Breast epithelium (tissue), 4 donors: ENCODE results near the gene KIF26B. TPM values are rescaled to one million over a fixed set of nuclear protein-coding genes. Genes with fewer than 3 reads are reported as not detected.

Source experiments
- DNase-seq, 2 donors: peaks; one replicate each; pipeline ENCODE4 v3.0.0-alpha.2; 2019; ENCODE audit warnings: low spot score in 2 of 2
- H3K27ac ChIP-seq, 2 donors: fragments of 200-600 bp; sonication (generic) in 1 of 2; one replicate each; pipeline ENCODE4 v1.5.1; 2016 to 2019; ENCODE audit warnings: mild to moderate bottlenecking in 1 of 2
- H3K27me3 ChIP-seq, 2 donors: fragments of 200-600 bp; sonication (generic) in 1 of 2; one replicate each; pipeline versions ENCODE4 v1.5.1 to v1.6.0; 2017 to 2019; ENCODE audit warnings: control low read depth in 1 of 2, mild to moderate bottlenecking in 1 of 2
- H3K36me3 ChIP-seq: fragments of 200-600 bp; one replicate; pipeline ENCODE4 v1.5.1; 2019
- H3K4me1 ChIP-seq, 2 donors: fragments of 200-600 bp; sonication (generic); one replicate each; pipeline ENCODE4 v1.5.1; 2016 to 2019; ENCODE audit warnings: control low read depth in 1 of 2
- H3K4me3 ChIP-seq, 3 donors: fragments of 200-600 bp; sonication (generic); 1 replicate in 2 of 3; 2 replicates in 1 of 3; pipeline ENCODE4 v1.5.1; 2016 to 2019; ENCODE audit warnings: mild to moderate bottlenecking in 3 of 3, moderate library complexity in 2 of 3
- H3K9me3 ChIP-seq, 2 donors: fragments of 200-600 bp; sonication (generic) in 1 of 2; one replicate each; pipeline ENCODE4 v1.5.1; 2016 to 2019; ENCODE audit warnings: control low read depth in 1 of 2
- POLR2A ChIP-seq: fragments of 450-650 bp; IDR thresholded peaks from one replicate; pipeline ENCODE4 v1.6.1; 2016; ENCODE audit warnings: antibody characterized with exemption, mild to moderate bottlenecking, moderate library complexity
- POLR2AphosphoS5 ChIP-seq, 3 donors: sonication (generic); formaldehyde crosslinking; IDR thresholded peaks; one replicate each; pipeline ENCODE4 v1.6.1; 2017; ENCODE audit warnings: antibody characterized with exemption in 3 of 3
- intact Hi-C: fragments of 100-400 bp; cut with DNase I; formaldehyde crosslinking; loops from one replicate; pipeline ENCODE4 v1.15.1; 2023; ENCODE audit warnings: low total_unique reads
- total RNA-seq, 3 donors: library from RNA; depleted of rRNA; stranded (reverse); fragments of >200 nt; gene quantifications; one replicate each; pipeline ENCODE4 v1.1.0, GENCODE V29; 2016
- TF ChIP-seq, protein P1 (sequence below), 3 donors: fragments of 450-650 bp; IDR thresholded peaks; one replicate each; pipeline ENCODE4 v1.5.1; 2016 to 2017; ENCODE audit warnings: antibody characterized with exemption in 3 of 3, mild to moderate bottlenecking in 3 of 3, moderate library complexity in 3 of 3

Gene KIF26B
- total RNA-seq, 3 donors from 2014 or later = 0.32 to 1.0 (median 0.33) TPM

DNA sequence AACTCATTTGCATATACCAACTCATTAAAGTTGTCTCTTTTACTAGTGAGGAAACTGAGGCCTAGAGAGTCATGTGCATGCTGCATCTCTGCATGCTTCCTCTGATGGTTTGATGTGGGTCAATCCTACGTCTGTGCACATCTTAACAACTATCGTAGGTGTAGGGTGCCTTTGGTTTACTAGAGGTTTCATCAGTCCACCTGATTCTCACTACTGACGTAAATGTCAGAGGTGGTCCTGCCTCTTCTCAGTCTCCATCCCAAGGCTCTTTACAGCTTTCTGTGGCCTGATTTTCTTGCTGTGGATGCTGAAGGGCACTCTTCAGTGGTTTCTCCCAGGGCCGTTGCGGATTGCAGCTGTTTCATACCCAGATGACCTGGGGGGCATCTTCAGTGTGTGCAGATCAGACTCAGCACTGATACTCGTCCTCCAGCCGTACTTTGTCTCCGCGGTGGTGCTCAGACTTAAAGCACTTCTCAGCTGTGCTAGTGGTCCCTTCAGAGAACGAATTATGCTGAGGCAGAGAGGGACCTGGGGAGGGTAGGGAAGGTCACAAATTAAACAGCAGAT is 407.0 kb downstream of the KIF26B start:
- DNase-seq = no peak
- H3K36me3 ChIP-seq = no peaks in the 10 kb centered on the region
- no peak overlapping the region for H3K4me3 ChIP-seq
- no peak overlapping the region for H3K27ac ChIP-seq
- H3K4me1 ChIP-seq = no peaks in the 10 kb centered on the region
- no peaks in the 10 kb centered on the region for H3K9me3 ChIP-seq
- H3K27me3 ChIP-seq = no peaks in the 10 kb centered on the region
- TF ChIP-seq POLR2AphosphoS5 (IDR thresholded peaks at IDR 0.05) (no peak), POLR2A (no peak)
- TF ChIP-seq, protein P1, sequence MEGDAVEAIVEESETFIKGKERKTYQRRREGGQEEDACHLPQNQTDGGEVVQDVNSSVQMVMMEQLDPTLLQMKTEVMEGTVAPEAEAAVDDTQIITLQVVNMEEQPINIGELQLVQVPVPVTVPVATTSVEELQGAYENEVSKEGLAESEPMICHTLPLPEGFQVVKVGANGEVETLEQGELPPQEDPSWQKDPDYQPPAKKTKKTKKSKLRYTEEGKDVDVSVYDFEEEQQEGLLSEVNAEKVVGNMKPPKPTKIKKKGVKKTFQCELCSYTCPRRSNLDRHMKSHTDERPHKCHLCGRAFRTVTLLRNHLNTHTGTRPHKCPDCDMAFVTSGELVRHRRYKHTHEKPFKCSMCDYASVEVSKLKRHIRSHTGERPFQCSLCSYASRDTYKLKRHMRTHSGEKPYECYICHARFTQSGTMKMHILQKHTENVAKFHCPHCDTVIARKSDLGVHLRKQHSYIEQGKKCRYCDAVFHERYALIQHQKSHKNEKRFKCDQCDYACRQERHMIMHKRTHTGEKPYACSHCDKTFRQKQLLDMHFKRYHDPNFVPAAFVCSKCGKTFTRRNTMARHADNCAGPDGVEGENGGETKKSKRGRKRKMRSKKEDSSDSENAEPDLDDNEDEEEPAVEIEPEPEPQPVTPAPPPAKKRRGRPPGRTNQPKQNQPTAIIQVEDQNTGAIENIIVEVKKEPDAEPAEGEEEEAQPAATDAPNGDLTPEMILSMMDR (IDR thresholded peaks at IDR 0.05) = no peak
- intact Hi-C loops = no loop called here

DNA sequence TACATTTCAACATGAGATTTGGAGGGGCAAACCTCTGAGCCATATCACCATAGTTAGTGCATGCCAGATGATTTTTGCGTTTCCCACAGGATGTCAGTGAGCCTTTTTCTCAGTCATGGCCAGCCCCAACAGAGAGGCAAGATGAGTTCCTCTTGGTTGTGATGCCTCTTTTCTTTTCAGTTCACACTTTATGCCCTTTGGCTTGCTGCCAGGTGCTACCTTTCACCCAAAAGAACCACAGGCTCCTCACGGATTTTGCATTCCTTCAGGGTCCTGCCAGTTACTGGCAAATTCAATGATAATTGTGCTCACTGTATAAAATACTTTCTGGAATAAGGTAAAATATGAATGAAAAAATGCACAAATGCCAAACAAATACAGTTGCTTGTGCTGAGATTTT is 411.3 kb downstream of the KIF26B start:
- intact Hi-C loops = no loop called here
- Histone ChIP-seq H3K36me3 (no peaks in the 10 kb centered on the region), H3K27me3 (no peaks in the 10 kb centered on the region), H3K9me3 (no peaks in the 10 kb centered on the region), H3K4me1 (no peaks in the 10 kb centered on the region), H3K27ac (no peak overlapping the region), H3K4me3 (no peak overlapping the region)
- TF ChIP-seq, protein P1 (IDR thresholded peaks at IDR 0.05) = no peak
- TF ChIP-seq POLR2A (no peak), POLR2AphosphoS5 (IDR thresholded peaks at IDR 0.05) (no peak)
- DNase-seq = no peak

DNA sequence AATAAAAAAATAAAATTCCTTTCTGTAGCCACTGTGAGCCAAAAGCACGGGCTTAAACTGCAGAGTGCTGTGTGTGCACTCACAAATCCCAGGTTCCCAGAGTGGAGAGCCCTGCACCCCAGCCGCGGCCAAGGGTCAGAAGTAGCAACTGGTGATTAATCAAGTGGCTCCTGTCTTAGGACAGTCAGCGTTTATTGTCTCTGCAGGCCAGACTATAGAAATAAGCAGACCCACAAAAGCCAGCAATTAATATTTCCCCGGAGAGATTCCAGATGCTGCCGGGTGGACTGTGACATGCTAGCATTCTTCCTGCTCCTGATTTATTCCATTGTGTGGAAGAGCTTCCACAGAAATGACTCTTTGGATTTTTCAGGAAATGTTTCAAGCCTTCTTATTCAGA is 412.2 kb downstream of the KIF26B start:
- no peak overlapping the region for H3K4me3 ChIP-seq
- H3K36me3 ChIP-seq = no peaks in the 10 kb centered on the region
- H3K4me1 ChIP-seq = no peaks in the 10 kb centered on the region
- H3K27me3 ChIP-seq = no peaks in the 10 kb centered on the region
- no peaks in the 10 kb centered on the region for H3K9me3 ChIP-seq
- no peak for DNase-seq
- H3K27ac ChIP-seq = no peak overlapping the region
- TF ChIP-seq, protein P1 (IDR thresholded peaks at IDR 0.05) = no peak
- TF ChIP-seq POLR2A (no peak), POLR2AphosphoS5 (IDR thresholded peaks at IDR 0.05) (no peak)
- intact Hi-C loops = no loop called here

DNA sequence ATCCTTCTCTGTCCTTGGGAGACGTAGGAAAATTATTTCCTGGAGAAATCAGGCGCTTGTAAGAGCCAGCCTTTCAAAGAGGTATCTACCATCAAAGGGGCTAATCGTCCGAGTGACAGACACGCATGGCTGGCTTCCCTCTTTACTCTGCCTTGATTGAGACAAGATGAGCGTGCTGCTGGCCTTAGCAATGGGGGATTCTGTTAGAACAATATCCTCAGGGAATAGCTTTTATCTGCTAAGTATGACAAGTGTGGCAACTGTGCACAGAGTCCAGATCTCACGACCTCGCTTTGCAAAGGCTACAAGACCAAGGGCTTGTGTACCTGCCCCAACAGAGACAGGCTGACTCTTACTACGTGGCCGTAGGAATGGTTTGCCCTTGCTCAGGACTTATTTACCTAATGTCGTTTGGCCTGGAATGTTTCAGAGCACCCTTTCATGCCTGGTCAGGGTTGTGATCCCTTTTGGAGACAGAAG is 417.1 kb downstream of the KIF26B start:
- no peak for DNase-seq
- TF ChIP-seq POLR2A = no peak
- no peak for TF ChIP-seq POLR2AphosphoS5 (IDR thresholded peaks at IDR 0.05)
- TF ChIP-seq, protein P1 (IDR thresholded peaks at IDR 0.05) = no peak
- H3K36me3 ChIP-seq = no peaks in the 10 kb centered on the region
- H3K9me3 ChIP-seq = no peaks in the 10 kb centered on the region
- H3K4me1 ChIP-seq = no peaks in the 10 kb centered on the region
- no peak overlapping the region for H3K27ac ChIP-seq
- H3K27me3 ChIP-seq = no peaks in the 10 kb centered on the region
- intact Hi-C loops = no loop called here
- no peak overlapping the region for H3K4me3 ChIP-seq

DNA sequence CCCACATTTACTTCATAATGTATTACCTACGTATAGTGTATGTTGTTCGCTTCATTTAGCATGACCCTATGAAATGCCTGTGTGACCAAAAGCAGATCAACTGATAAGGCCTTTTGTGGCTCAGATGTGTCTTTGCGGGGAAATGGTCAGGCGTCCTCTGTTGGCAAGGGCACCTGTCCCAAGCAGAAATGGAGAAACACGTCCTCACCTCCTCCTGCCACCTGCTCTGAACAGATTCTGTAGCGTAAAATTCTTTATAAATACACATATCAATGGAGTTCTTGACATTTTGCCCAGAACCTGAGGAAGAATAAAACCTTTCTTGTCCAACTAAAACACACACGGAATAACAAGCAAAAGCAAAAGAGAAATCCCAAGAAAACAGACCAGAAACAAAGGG is 417.9 kb downstream of the KIF26B start:
- no peaks in the 10 kb centered on the region for H3K4me1 ChIP-seq
- no peak overlapping the region for H3K27ac ChIP-seq
- TF ChIP-seq POLR2A (no peak), POLR2AphosphoS5 (IDR thresholded peaks at IDR 0.05) (no peak)
- TF ChIP-seq, protein P1 (IDR thresholded peaks at IDR 0.05) = no peak
- intact Hi-C loops = no loop called here
- H3K36me3 ChIP-seq = no peaks in the 10 kb centered on the region
- no peak overlapping the region for H3K4me3 ChIP-seq
- DNase-seq = no peak
- H3K9me3 ChIP-seq = no peaks in the 10 kb centered on the region
- no peaks in the 10 kb centered on the region for H3K27me3 ChIP-seq
